PFSK-1 (cell line): ENCODE data around the gene TP53I3.
A peak's percentile ranks its signal among the peaks of the same experiment; 100 is the strongest.

Source experiments
- FOXP2 ChIP-seq: optimal IDR thresholded peaks from 2 replicates; pipeline ENCODE3; 2011; ENCODE audit warnings: borderline replicate concordance, control low read depth, inconsistent platforms; ENCODE audit not compliant: insufficient read depth; ENCODE audit errors: extremely low read length, extremely low read depth
- POLR2AphosphoS5 ChIP-seq: IDR thresholded peaks from 2 replicates; pipeline ENCODE4 v1.6.1; 2012; ENCODE audit warnings: low read depth, mild to moderate bottlenecking, control low read depth, low read length, moderate library complexity
- REST ChIP-seq, 2 experiments: IDR thresholded peaks; 2 replicates each; pipeline versions ENCODE4 v1.6.1 to v1.8.0; 2011 to 2012; ENCODE audit warnings: low read depth in 2 of 2, low read length in 2 of 2, control low read depth in 1 of 2, inconsistent platforms in 1 of 2, mild to moderate bottlenecking in 1 of 2, moderate library complexity in 1 of 2; ENCODE audit not compliant: insufficient read depth in 1 of 2
- SIN3A ChIP-seq: IDR thresholded peaks from 2 replicates; pipeline ENCODE4 v1.6.1; 2012; ENCODE audit warnings: mild to moderate bottlenecking, low read length, moderate library complexity, borderline replicate concordance; ENCODE audit not compliant: insufficient read depth
- TAF1 ChIP-seq: IDR thresholded peaks from 2 replicates; pipeline ENCODE4 v1.6.1; 2012; ENCODE audit warnings: low read length, control low read depth, borderline replicate concordance; ENCODE audit not compliant: insufficient read depth

Gene TP53I3

GRCh38 chr2:24049485-24050021 lies 35.1 kb downstream of the TP53I3 start, which contains the start of gene FKBP1B:
TSS of gene FKBP1B (plus strand) at chr2:24049741. CDS start at chr2:24049850, 109 bp downstream.
- TF ChIP-seq REST (IDR thresholded peaks at IDR 0.05; ENCODE audit: insufficient read depth in 1 of 2, low read depth in 2 of 2, low read length in 2 of 2) (no peak), TAF1 (no peak), FOXP2 (no peak), POLR2AphosphoS5 (peak; percentile 88), SIN3A (no peak)

DNA sequence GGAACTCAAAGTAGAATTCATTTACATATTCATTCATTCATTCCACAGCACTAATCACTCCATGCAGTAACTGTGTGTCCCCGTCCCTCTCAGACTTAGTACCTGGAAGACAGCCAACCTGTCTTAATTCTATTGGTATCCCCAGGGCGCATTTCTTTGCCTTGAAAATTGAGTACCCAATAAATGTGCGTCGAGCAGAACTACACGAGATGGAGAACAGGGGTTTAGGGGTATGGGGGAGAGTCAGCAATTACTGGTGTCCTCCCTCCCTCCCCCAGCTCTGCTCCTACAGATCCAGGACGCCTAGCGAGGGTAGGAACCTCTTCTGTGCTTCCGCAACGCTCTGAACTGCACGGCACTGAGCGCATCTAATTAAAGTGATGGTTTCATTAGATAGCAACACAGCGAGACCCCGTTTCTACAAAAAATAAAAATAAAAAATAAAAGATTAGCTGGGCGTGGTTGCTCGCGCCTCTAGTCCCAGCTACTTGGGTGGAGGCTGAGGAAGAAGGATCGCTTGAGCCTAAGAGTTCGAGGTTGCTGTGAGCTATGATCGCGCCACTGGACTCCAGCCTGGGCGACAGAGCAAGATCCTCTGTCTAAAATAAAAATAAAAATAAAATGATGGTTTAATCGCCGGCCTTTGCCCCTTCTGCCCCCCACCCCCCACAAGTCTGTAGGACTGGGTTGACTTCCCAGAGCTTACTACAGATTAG lies 35.7 kb downstream of the TP53I3 start:
- TF ChIP-seq TAF1 (no peak), SIN3A (no peak), REST (IDR thresholded peaks at IDR 0.05; ENCODE audit: insufficient read depth in 1 of 2, low read depth in 2 of 2, low read length in 2 of 2) (no peak), FOXP2 (no peak), POLR2AphosphoS5 (no peak)

- TF ChIP-seq REST (IDR thresholded peaks at IDR 0.05; ENCODE audit: insufficient read depth in 1 of 2, low read depth in 2 of 2, low read length in 2 of 2) (no peak), SIN3A (no peak), TAF1 (no peak), POLR2AphosphoS5 (no peak), FOXP2 (no peak)
Measured at GRCh38 chr2:24047703-24048033, 37.0 kb downstream of the TP53I3 start.

DNA sequence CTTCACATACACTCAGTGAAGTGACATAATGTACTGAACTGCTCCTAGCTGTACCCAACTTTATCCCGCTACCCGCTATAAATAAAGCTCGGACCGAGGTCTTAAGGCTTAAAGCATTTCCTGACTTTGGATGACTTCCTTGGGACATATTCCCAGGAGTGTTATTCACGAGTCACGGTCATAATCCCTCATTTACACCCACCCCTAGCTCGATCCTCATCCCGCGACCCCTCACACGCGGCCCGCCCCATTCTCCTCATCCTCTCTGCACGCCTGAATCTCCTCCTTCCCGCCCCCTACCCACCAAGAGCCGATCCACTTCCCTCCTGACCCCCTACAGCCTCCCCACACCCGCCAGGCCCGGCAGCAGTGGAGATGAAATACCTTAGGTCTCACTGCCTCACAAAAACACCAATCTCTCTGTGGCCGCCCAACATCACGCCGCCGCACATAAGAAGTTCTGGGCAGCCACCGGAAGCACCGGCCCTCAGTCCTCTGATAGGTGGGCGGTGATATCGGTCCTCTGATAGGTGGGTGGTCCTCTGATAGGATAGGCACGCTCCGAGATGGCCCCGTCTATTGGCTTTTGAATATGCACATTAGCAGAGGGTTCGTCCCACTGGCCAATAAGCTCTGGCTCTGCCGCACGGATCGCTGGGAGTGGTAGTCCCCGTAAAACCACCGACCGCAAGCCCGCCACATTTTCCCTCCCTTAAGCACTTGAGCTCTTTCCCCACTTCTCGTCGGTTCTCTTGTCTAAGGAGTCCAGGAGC lies 37.5 kb downstream of the TP53I3 start, which contains the start of gene WDCP:
WDCP (minus strand) TSS at position 462 of the 773 bp plus-strand sequence. CDS start 7,897 bp downstream, outside the sequence.
- 0 out of 4 replicates have a peak, but pooled peaks of 1 of the 2 experiments have one; percentile 14 for TF ChIP-seq REST (IDR thresholded peaks at IDR 0.05; ENCODE audit: insufficient read depth in 1 of 2, low read depth in 2 of 2, low read length in 2 of 2)
- TF ChIP-seq FOXP2 = no peak
- peak; percentile 98 for TF ChIP-seq POLR2AphosphoS5
- TF ChIP-seq TAF1 = peak; percentile 94; the same call in 1 of the 2 replicates
- TF ChIP-seq SIN3A = no peak; the same call in 1 of the 2 replicates
